Activated naive CD4-positive, alpha-beta T cell treated with anti-CD3 and anti-CD28 coated beads for 36 hours (primary cell): ENCODE measurements around the gene CORO2B. TPM values are rescaled to one million over a fixed set of nuclear protein-coding genes. Genes with fewer than 3 reads are reported as not detected.

ENCODE experiments used
- total RNA-seq, 2 experiments: library from RNA; stranded (reverse); gene quantifications; one replicate each; pipeline ENCODE4 v1.2.3, GENCODE V29; 2021

CORO2B gene
- total RNA-seq, 2 experiments from 2014 or later = not detected

Other genes with a start within 250 kb of the CORO2B start
- under 1 TPM; 0.02 to 0.12 TPM for gene ITGA11, start 146.8 kb upstream of the CORO2B start, total RNA-seq
- 100 to 1,000 TPM; 216 to 245 TPM for gene ANP32A, start 241.9 kb downstream of the CORO2B start, total RNA-seq